HepG2 (cell line): ENCODE results near the gene MCM3AP. TPM values are rescaled to one million over a fixed set of nuclear protein-coding genes. Genes with fewer than 3 reads are reported as not detected.
A peak's percentile ranks its signal among the peaks of the same experiment; 100 is the strongest.

ENCODE experiments used
- ATAC-seq: fragments of 200-7000 bp; cut with Tn5 transposase; 3 replicates; pipeline ENCODE4 v1.9.1; 2020; ENCODE audit warnings: mild to moderate bottlenecking, moderate library complexity
- BruUV-seq: library from RNA; stranded (reverse); fragments of 400-500 nt; replicated peaks from 2 replicates; lab custom pipeline; 2021; lab: Mats Ljungman, UMichigan
- CTCF ChIA-PET: fragments of 300-600 bp; formaldehyde crosslinking; extraction: SDS; loops from one replicate; lab custom pipeline; 2021; ENCODE audit warnings: low total read pairs, inconsistent platforms, low intra/inter-chr PET ratio; lab: Yijun Ruan, JAX
- POLR2A ChIA-PET: fragments of 350-600 bp; sonication (Branson Sonifier 250); formaldehyde crosslinking; loops from one replicate; lab custom pipeline; 2020; ENCODE audit warnings: antibody characterized with exemption, inconsistent platforms; lab: Yijun Ruan, JAX
- DNase-seq: peaks from one replicate; pipeline ENCODE4 v3.0.0-alpha.2; 2015; ENCODE audit warnings: low spot score
- FAIRE-seq: peaks from 3 replicates; lab custom pipeline; 2011; peaks lifted over from hg19 to GRCh38; lab: Jason Lieb, UNC
- H2AFZ ChIP-seq: one replicate; pipeline ENCODE4 v1.6.1; 2011; ENCODE audit warnings: low read length, inconsistent platforms
- H3K27ac ChIP-seq: fragments of 300-600 bp; 3 replicates; pipeline ENCODE4 v1.8.0; 2011; ENCODE audit warnings: mixed run types, mild to moderate bottlenecking, mixed read lengths, low read length, inconsistent platforms; ENCODE audit not compliant: insufficient read depth; ENCODE audit errors: extremely low read length
- H3K27me3 ChIP-seq, 2 experiments: fragments of 200-600 bp in 1 of 2; 2 replicates in 1 of 2; 3 replicates in 1 of 2; pipeline versions ENCODE4 v1.6.0 to v1.8.0; 2011; ENCODE audit warnings: low read length in 2 of 2, mild to moderate bottlenecking in 2 of 2, moderate library complexity in 2 of 2, inconsistent platforms in 1 of 2; ENCODE audit not compliant: insufficient read depth in 2 of 2, control insufficient read depth in 1 of 2
- H3K36me3 ChIP-seq, 2 experiments: fragments of 200-600 bp in 1 of 2; replicated peaks in 1 of 2; 2 replicates in 1 of 2; 3 replicates in 1 of 2; pipeline versions ENCODE4 v1.5.1 to v1.8.0; 2011; ENCODE audit warnings: low read length in 2 of 2, inconsistent platforms in 1 of 2; ENCODE audit not compliant: insufficient read depth in 2 of 2, control insufficient read depth in 1 of 2
- H3K4me1 ChIP-seq: 2 replicates; pipeline ENCODE4 v1.5.1; 2012; ENCODE audit warnings: low read length, inconsistent platforms; ENCODE audit not compliant: insufficient read depth
- H3K4me2 ChIP-seq: 2 replicates; pipeline ENCODE4 v1.6.0; 2011; ENCODE audit warnings: low read depth, low read length, inconsistent platforms
- H3K4me3 ChIP-seq, 3 experiments: fragments of 200-600 bp in 1 of 3; sonication (generic), shearing (Covaris generic) in 1 of 3; replicated peaks in 1 of 3; 2 replicates each; pipeline ENCODE4 v1.5.1; 2011 to 2016; ENCODE audit warnings: low read length in 3 of 3, inconsistent platforms in 2 of 3, low read depth in 2 of 3, mild to moderate bottlenecking in 2 of 3, control low read depth in 1 of 3, mixed read lengths in 1 of 3; ENCODE audit not compliant: insufficient read depth in 1 of 3
- H3K79me2 ChIP-seq: one replicate; pipeline ENCODE4 v1.6.1; 2011; ENCODE audit warnings: low read length, inconsistent platforms; ENCODE audit not compliant: insufficient read depth
- H3K9ac ChIP-seq: 2 replicates; pipeline ENCODE4 v1.6.0; 2011; ENCODE audit warnings: mild to moderate bottlenecking, low read depth, low read length, inconsistent platforms; ENCODE audit not compliant: insufficient read depth
- H3K9me3 ChIP-seq: 2 replicates; pipeline ENCODE4 v1.5.1; 2012; ENCODE audit warnings: mild to moderate bottlenecking, low read length
- H4K20me1 ChIP-seq: 2 replicates; pipeline ENCODE4 v1.6.0; 2011; ENCODE audit warnings: inconsistent platforms, mild to moderate bottlenecking, low read length, moderate library complexity; ENCODE audit not compliant: insufficient read depth
- ATF1 ChIP-seq: IDR thresholded peaks from 2 replicates; pipeline ENCODE4 v1.6.1; 2016; ENCODE audit warnings: mild to moderate bottlenecking, control low read depth
- CC2D1A ChIP-seq: sonication (generic); formaldehyde crosslinking; IDR thresholded peaks from 2 replicates; pipeline ENCODE4 v1.8.1; 2023; ENCODE audit warnings: mild to moderate bottlenecking, missing genetic modification reagents
- DPF2 ChIP-seq: sonication (generic); formaldehyde crosslinking; IDR thresholded peaks from 2 replicates; pipeline ENCODE4 v1.4.0; 2020; ENCODE audit warnings: mild to moderate bottlenecking, low read depth, missing genetic modification reagents, borderline replicate concordance
- ELF1 ChIP-seq: sonication (generic); formaldehyde crosslinking; IDR thresholded peaks from 2 replicates; pipeline ENCODE4 v1.4.0; 2020; ENCODE audit warnings: missing genetic modification reagents
- FOXA1 ChIP-seq, 2 experiments: fragments of 450-650 bp in 1 of 2; sonication (generic) in 1 of 2; formaldehyde crosslinking in 1 of 2; IDR thresholded peaks; 2 replicates each; pipeline versions ENCODE4 v1.4.0 to v1.6.1; 2016 to 2020; ENCODE audit warnings: missing genetic modification reagents in 1 of 2
- HMGA1 ChIP-seq: sonication (generic); formaldehyde crosslinking; conservative IDR thresholded peaks from 2 replicates; pipeline ENCODE4 v1.4.0; 2020; ENCODE audit warnings: missing genetic modification reagents
- MEIS1 ChIP-seq: sonication (generic); formaldehyde crosslinking; IDR thresholded peaks from 2 replicates; pipeline ENCODE4 v1.9.0; 2021; ENCODE audit warnings: mild to moderate bottlenecking, missing genetic modification reagents, moderate library complexity, borderline replicate concordance
- ZNF264 ChIP-seq: sonication (generic); formaldehyde crosslinking; IDR thresholded peaks from 2 replicates; pipeline ENCODE4 v1.4.0; 2020; ENCODE audit warnings: missing genetic modification reagents
- ZNF549 ChIP-seq: sonication (generic); formaldehyde crosslinking; IDR thresholded peaks from 2 replicates; pipeline ENCODE4 v1.5.0; 2020; ENCODE audit warnings: missing genetic modification reagents
- ZNF703 ChIP-seq: sonication (generic); formaldehyde crosslinking; IDR thresholded peaks from 2 replicates; pipeline ENCODE4 v1.5.1; 2020; ENCODE audit warnings: missing genetic modification reagents, mild to moderate bottlenecking, moderate library complexity, borderline replicate concordance
- ZNF784 ChIP-seq: sonication (generic); formaldehyde crosslinking; IDR thresholded peaks from 2 replicates; pipeline ENCODE4 v1.5.1; 2020; ENCODE audit warnings: missing genetic modification reagents, mild to moderate bottlenecking, borderline replicate concordance
- ZNF839 ChIP-seq: sonication (generic); formaldehyde crosslinking; IDR thresholded peaks from 2 replicates; pipeline ENCODE4 v1.4.0; 2020; ENCODE audit warnings: missing genetic modification reagents, mild to moderate bottlenecking, borderline replicate concordance
- WGBS: methylation state at CpG from one replicate; pipeline ENCODE4 v1.1.6; 2017; ENCODE audit warnings: low lambda C conversion rate; 5-methylcytosine and 5-hydroxymethylcytosine counted together
- in situ Hi-C: cut with HindIII; loops from 2 replicates; pipeline ENCODE4 v1.10.0; 2017; ENCODE audit warnings: low pct_unique_long_range_greater_than_20kb; ENCODE audit not compliant: extremely low pct_ligation_motif_present
- intact Hi-C: fragments of 100-400 bp; cut with micrococcal nuclease; formaldehyde crosslinking; loops from one replicate; pipeline ENCODE4 v1.10.0; 2022; ENCODE audit not compliant: unreplicated experiment
- polyA plus RNA-seq, 8 experiments: library from polyadenylated mRNA; depleted of rRNA in 3 of 8; stranded (reverse) in 7 of 8; unstranded in 1 of 8; fragments of >200 nt; fragmentation: Illumina TruSeq in 4 of 8; extraction: Trizol in 4 of 8; gene quantifications; 2 replicates each; pipeline versions ENCODE4 v1.2.1 to v1.2.3, GENCODE V29; 2011 to 2016; ENCODE audit warnings: low read depth in 4 of 8, missing spikeins in 1 of 8, mixed read lengths in 1 of 8; ENCODE audit not compliant: insufficient read depth in 1 of 8
- total RNA-seq, 5 experiments: library from RNA; depleted of rRNA; stranded (reverse); fragments of >200 nt; fragmentation: Illumina TruSeq; extraction: Trizol; gene quantifications; 2 replicates each; pipeline ENCODE4 v1.2.3, GENCODE V29; 2016; ENCODE audit warnings: low read depth in 1 of 5
- TF ChIP-seq, protein P1 (sequence below): IDR thresholded peaks from 2 replicates; pipeline ENCODE4 v1.6.1; 2016; ENCODE audit warnings: mild to moderate bottlenecking, missing biosample characterization, missing genetic modification reagents
- TF ChIP-seq, protein P2 (sequence below), 2 experiments: sonication (generic) in 1 of 2; formaldehyde crosslinking in 1 of 2; IDR thresholded peaks; 2 replicates each; pipeline versions ENCODE4 v1.4.0 to v1.6.1; 2018 to 2020; ENCODE audit warnings: missing genetic modification reagents in 2 of 2, borderline replicate concordance in 1 of 2, low read depth in 1 of 2, mild to moderate bottlenecking in 1 of 2, missing biosample characterization in 1 of 2

MCM3AP gene
- total and polyA plus RNA-seq, 2 of the 13 experiments (the other 11 are each of a cell fraction or from before 2014, with no cell fraction given) = 27.0 to 54.7 TPM

DNA sequence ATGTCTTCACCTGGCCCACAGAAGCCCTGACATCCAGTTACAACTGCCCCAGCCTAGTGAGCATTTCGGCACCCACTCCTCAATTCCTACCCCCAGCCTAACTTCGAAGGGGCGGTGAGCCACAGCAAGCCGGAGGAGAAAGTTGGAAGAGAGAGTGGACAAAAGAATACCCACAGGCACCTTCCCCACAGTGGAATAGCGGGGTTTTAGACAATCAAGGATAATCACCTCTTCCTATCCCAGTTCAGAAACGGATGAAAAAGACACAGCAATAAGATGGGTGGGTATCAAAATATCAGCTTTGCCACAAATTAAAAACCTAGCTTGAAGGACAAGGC is 55.5 kb downstream of the MCM3AP start:
- H3K4me1 ChIP-seq = peaks cover 49% of the 10 kb centered on the region
- H3K27me3 ChIP-seq = no peaks in the 10 kb centered on the region
- no peak for DNase-seq
- peak overlapping the region; percentile 98 for H3K4me2 ChIP-seq
- peak overlapping the region; percentile 61 to 89 (median 82) for H3K4me3 ChIP-seq
- TF ChIP-seq HMGA1 (no peak), MEIS1 (CRISPR knock-in tag) (no peak), ELF1 (CRISPR knock-in tag) (no peak), ATF1 (CRISPR knock-in tag) (no peak), ZNF839 (CRISPR knock-in tag) (0 out of 2 replicates have a peak, but pooled peaks have one; percentile 5), ZNF264 (CRISPR knock-in tag) (no peak), FOXA1 (IDR thresholded peaks at IDR 0.05) (no peak), FOXA1 (CRISPR knock-in tag; IDR thresholded peaks at IDR 0.05) (no peak), ZNF784 (CRISPR knock-in tag) (no peak), ZNF549 (CRISPR knock-in tag) (no peak), DPF2 (CRISPR knock-in tag) (no peak), ZNF703 (CRISPR knock-in tag) (no peak), CC2D1A (no peak)
- TF ChIP-seq, protein P1, sequence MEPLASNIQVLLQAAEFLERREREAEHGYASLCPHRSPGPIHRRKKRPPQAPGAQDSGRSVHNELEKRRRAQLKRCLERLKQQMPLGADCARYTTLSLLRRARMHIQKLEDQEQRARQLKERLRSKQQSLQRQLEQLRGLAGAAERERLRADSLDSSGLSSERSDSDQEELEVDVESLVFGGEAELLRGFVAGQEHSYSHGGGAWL (CRISPR knock-in tag) = no peak
- TF ChIP-seq, protein P2, sequence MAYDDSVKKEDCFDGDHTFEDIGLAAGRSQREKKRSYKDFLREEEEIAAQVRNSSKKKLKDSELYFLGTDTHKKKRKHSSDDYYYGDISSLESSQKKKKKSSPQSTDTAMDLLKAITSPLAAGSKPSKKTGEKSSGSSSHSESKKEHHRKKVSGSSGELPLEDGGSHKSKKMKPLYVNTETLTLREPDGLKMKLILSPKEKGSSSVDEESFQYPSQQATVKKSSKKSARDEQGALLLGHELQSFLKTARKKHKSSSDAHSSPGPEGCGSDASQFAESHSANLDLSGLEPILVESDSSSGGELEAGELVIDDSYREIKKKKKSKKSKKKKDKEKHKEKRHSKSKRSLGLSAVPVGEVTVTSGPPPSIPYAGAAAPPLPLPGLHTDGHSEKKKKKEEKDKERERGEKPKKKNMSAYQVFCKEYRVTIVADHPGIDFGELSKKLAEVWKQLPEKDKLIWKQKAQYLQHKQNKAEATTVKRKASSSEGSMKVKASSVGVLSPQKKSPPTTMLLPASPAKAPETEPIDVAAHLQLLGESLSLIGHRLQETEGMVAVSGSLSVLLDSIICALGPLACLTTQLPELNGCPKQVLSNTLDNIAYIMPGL (CRISPR knock-in tag; IDR thresholded peaks at IDR 0.05; ENCODE audit: borderline replicate concordance in 1 of 2, low read depth in 1 of 2) = peak in 1 of 2 experiments; percentile 4; a peak in 1 of 4 replicates
- TF ChIP-seq, all 625 proteins: peak for 2
- WGBS = 91% methylated on average over 6 of the region's 6 CpGs
- ChIA-PET CTCF (no interaction called here), POLR2A (interaction anchor here (0.6 to 2.0 kb wide), 3 partner anchors 11 to 76 kb away, joined by 3 to 5 read pairs (median 4); no protein-coding TSS in a partner anchor)
- Histone ChIP-seq H2AFZ (no peak overlapping the region), H3K9me3 (no peaks in the 10 kb centered on the region), H3K27ac (peak overlapping the region; percentile 78), H3K9ac (peak overlapping the region; percentile 85), H3K36me3 (peaks cover 0 to 18% of the 10 kb centered on the region in 2 experiments; a peak in 4 of 5 replicates), H3K79me2 (peaks cover 50% of the 10 kb centered on the region), H4K20me1 (peaks cover 22% of the 10 kb centered on the region)
- no TSS peak for BruUV-seq
- FAIRE-seq (no peak), ATAC-seq (no peak)
- intact Hi-C loops = loop anchor here (2.0 to 10.0 kb wide), 3 partner anchors 55 to 95 kb away; partner anchors contain the start of genes FTCD, MCM3AP, PCNT and YBEY
- in situ Hi-C loops = loop anchor here (5.0 kb wide), 1 partner anchor 258 kb away; no protein-coding TSS in a partner anchor
